Pons (tissue), 1 donor: Measurements from ENCODE around the gene CCDC38.
"Not testable (repeated sequence)": the region's sequence is repeated elsewhere in the genome, so short reads cannot be mapped to it uniquely, and the experiment has no call there.

Experiments
- DNase-seq: peaks from one replicate; pipeline ENCODE4 v3.0.0-alpha.2; 2016; ENCODE audit warnings: low spot score

The CCDC38 gene

DNA sequence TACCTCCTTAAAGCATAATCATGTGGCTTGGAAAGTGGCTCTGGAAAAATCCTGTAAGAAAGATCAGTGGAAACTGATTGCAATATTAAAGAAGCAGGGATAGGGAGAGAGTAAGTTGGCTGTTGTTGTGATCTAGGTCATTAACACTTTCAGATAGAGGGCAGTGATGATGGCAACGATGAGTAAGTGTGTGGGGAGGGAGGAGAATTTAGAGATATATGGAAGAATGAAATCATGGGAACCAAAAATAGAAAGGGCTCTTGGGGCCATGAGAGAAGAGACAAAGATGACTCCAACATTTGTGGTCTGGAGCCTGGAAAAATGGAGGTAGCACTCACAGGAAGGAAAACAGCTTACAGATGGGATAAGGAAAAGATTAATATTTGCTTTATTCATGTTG is 60.3 kb downstream of the CCDC38 start:
- DNase-seq, result no peak

DNA sequence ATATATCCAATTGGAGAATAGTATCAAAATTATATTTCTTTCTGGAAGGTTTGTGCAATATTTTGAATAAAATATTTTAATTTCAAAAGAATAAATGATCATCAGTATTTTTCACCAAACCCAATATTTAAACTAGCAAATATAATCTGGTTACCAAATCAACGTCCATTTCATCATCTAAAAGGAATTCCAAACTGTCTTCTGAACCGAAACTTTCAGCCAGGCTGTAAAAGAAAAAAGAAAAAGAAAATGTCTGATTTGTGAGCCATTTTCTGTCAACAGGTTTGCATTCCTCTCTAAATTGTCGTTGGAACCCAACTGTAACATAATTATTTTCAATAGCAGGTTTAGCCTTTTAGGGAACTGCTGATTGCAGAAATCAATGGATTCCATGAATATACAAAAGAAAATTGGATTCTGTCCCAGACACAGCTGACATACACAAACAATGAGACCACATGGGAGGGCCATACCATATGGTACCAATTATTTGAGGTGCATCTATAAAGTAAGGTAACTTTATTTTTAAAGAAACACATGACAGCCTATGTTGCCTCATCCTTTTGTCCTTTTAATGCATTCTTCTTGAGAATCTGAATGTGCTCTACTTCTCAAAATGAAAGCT is 61.0 kb downstream of the CCDC38 start:
- DNase-seq, result no peak

DNA sequence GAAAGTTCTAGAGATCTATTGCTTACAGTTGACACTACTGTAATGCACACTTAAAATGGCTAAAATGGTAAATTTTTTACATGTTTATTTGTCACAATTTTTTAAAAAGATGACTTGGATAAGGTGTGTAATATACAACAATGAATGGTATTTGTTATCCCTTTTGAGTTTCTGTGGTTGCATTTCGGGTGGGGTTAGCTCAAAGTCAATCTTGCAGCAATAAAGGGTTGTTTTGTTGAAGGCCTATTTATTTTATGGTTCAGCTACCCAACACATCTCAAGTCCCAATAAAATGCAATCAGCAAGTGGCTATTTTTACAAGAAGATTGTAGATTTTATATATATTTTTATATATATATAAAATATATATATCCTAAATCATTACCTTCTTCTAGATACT is 61.5 kb downstream of the CCDC38 start:
- DNase-seq, result no peak

DNA sequence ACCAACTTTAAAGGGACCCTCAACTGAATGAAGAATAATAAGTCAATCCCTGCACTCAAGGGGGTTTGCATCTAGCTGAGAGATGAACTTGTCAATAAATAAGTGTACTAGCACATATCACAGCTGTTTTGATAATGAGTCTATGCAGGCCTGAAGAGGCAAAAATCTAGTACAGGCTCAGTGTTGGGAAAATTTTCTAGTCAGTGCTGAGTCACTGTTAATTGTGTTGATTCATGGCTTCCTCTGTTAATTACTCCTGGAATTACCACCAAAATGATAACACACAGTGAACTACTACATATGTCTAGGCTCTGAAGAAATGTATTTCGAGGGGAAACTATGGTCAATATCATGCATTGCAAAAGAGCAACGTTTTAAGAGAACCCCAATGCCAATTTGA is 64.8 kb downstream of the CCDC38 start:
- DNase-seq, result no peak

DNA sequence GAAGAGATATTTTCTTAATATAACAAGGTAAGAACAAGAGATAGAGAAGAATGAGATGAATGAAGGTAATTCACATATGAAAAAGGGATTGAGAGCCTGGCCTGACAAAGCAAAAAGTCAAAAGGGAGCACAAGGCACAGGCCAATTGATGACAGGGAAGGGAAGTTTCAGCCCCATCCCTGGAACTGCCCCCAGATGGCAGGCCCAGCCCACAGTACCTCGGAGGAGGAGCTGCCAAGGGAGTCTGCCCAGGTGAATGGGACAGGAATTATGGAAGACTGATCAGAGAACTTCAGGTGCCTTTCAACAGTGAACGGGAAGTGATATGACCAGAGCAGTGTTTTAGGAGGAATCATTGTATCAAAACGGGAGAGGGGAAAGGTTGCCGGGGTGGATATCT is 68.0 kb downstream of the CCDC38 start:
- no peak for DNase-seq

DNA sequence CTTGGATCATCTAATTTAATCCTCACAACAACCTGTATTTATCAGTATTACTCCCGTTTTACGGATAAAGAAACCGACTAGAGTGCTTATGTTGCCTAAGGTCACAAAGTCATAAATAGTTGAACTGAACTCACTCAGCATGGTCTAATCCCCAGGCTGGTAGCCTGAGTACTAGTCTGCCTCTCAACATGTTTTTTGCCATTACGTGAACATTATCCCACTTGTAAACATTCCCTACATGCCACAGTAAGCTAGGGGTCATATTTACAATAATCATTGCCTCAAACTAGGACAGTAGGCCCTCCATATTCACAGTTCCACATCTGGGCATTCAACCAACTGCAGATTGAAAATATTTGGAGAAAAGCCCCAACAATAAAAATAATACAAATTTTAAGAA is 71.5 kb downstream of the CCDC38 start:
- DNase-seq, result no peak

DNA sequence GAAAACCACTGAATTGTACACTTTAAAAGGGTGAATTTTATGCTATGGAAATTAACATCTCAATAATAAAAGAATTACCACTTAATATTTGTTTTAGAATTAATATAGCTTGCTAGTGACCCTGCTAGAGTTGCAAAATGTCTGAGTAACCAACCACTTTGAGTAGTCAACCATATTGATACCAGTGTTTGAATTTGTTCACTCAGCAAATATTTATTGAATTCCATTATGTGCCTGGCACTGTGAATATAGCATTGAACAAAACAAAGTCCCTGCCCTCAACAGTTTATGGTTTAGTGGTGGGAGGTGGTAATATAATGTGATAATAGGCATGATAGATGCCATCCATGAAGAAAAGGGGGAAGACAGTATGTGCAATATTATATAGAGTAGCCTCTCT is 79.1 kb downstream of the CCDC38 start:
- DNase-seq, result no peak

DNA sequence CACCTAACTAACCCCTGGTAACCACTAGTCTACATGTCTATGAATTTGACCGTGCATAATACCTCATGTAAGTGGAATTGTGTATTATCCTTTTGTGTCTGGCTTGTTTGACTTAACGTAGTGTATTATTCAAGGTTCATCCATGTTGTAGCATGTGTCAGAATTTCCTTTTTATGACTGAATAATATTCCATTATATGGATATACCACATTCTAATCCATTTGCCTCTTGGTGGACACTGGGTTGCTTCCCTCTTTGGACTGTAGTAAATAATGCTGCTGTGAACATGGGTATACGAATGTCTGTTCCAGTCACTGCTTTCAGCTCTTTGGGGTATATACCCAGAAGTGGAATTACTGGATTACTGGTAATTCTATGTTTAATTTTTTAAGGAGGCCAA is 80.4 kb downstream of the CCDC38 start:
- DNase-seq, result no peak

DNA sequence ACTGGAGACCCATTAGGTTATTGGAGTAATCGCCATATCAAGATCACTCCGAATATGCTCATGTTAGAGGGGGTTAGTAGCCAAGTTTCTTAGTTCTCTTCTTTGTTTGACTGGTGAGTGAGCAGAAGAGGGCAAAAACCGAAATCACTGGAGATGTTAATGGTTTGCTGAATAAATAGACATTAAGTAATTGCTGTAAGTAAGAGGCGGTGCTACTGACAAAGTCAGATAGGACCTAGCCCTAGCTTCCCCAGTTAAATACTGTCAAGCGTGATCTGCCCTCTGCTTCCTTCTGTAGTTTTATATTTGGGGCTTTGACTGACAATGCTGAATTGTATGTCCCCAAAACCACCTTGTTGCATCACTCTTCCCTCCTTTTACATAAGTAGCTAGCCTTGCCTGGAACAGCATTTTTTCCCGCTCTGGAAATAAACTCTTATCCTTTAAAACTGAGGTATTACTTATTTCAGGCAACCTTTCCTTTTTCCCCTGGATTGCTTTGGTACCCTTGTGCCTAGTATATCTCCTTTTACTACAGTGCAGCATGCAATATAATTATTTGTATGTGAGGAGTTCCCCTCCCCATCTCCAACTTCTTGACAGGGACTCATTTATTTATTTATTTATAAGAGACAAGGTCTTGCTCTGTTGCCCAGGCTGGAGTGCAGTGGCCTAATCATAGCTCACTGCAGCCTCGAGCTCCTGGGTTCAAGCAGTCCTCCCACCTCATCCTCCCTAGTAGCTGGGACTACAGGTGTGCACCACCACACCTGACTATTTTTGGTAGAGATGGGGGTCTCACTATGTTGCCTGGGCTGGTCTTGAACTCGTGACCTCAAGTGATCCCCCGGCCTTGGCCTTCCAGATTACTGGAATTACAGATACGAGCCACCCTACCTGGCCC is 82.2 kb downstream of the CCDC38 start:
- no peak for DNase-seq

DNA sequence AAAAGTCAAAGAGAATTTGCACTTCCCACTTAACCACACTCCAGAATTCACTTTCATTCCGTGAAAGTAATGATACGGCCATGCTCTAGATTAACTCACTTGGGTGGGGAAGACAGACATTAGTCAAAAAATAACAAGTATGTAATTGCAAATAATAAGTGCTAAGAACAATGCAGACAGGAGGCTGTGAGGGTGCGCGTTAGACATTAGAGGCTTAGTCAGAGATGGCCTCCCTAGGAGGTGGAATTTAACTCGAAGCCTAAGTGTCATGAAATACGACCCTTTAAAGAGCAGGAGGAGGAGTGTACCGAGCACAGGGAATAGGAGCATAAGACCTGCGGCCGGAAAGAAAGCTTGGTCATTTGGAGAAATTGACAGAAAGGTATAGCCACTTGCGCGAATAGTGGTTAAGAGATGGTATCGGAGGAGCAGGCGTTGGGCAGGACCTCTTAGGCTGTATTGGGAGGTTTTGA is 83.0 kb downstream of the CCDC38 start:
- peak; percentile 17 for DNase-seq

DNA sequence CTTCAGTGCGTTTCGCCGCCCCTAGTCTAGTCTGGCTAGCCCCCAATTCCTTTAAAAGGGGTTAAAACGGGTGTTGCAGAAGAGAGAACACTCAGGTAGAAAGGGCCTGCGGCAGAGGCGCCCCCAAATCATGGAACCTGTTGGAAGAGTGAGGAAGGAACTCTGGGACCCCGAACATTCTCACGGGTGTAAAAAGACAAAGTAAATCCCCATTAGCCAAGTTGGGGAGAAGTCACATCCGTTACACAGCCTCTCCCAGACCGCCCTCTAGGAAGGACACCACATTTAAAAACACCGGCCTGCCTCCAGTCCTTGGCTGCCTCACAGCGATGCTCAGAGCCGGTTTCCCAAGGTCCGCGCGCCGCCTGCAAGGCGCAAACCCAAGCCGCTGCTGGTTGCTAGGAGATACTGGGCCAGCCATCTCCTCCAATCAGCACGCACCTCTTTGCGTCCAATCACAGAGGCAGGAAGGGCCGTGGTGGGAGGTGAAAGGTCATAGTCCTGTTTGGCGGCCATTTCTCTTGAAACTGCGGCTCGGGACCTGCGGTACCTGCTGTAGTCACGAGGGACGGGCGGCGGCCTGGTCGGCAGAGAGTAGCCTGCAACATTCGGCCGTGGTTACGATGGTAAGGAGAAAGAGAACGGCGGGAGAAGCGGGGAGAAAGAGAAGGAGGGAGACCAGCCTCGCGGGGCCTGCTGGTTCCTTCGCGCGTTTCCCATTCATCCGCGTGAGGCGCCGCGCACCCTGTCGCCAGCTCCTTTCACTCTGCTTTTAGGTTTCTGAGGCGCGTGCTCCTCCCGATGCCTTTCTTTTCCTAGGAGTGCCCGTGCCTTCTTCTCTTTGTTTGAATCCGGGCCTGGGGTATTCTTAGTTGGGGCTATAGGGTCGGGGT is 83.7 kb downstream of the CCDC38 start, which contains the start of gene SNRPF:
TSS of gene SNRPF (plus strand) at position 502 of the 893 bp plus-strand sequence. CDS start at position 624, 122 bp downstream.
- DNase-seq, result peak; percentile 97

DNA sequence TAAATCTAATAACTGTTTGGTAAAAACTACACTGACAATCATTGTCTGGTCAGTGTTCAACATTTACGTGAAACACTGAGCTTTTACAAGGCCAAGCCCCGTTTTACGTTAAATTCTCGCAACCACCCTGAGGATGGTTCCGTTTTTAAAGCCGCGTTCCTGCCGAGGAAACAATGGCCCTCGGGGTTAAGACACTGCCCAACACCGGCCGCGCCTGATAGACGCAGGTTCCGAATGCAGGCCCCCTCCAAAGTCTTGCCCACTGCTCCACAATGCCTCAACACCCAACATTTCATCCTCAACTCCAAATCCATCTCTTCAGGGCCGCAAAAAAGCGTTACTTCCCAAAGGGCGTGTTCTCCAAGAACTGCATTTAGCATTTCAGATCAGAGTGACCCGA is 84.6 kb downstream of the CCDC38 start:
- DNase-seq, result no peak

DNA sequence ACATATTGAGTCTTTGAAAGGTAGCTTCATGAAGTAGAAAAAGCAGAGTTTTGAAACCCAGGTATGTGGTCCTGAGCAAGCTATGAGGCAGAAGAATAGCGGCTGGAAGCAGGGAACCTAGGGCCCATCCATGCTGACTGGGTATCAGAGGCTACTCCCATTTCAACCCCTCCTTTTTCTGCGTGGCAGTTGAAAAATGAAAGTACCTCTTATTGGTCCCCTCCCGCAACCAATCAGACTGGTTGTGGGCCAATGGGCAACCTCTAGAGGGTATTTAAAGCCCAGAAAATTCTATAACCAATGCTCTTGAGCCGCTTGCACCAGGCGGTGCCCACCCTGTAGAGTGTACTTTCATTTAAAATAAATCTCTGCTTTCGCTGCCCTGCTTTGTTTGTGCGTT is 85.3 kb downstream of the CCDC38 start:
- no peak for DNase-seq

DNA sequence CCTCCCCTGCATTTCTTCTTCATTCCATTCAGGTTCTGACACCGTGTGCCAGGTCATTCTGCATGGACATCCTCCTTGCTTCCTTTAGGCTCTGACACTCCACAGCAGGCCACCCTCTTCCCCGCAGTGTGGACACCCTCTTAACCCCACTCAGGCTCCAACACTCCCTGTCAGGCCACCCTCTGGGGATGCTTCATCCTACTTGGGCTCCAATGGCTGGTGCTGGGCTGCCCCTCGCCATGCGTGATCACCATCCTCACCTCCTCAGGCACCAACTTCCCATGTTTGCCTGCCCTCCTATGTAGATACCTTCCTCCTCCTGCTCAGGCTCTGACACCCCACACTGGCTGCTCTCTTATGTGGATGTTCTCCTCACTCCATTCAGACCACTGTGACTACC is 90.3 kb downstream of the CCDC38 start:
- no peak for DNase-seq

DNA sequence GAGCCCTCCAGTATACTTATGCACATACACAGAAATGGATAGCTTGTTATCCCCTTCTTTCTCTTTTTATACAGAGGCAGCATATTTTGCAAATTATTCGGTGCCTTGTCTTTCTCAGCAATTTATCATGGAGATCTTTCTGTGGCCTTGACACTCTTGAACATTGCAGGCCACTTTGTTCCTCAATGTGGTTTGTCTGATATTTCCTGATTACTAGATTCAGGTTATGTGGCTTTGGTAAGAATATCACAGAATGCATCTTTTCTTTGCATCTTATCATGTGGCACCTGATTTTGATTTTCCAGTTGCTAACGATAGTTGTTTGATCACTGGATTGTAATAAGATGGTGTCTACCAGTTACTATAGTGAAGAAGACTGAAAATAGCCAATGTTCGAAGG is 90.8 kb downstream of the CCDC38 start:
- DNase-seq, result no peak

DNA sequence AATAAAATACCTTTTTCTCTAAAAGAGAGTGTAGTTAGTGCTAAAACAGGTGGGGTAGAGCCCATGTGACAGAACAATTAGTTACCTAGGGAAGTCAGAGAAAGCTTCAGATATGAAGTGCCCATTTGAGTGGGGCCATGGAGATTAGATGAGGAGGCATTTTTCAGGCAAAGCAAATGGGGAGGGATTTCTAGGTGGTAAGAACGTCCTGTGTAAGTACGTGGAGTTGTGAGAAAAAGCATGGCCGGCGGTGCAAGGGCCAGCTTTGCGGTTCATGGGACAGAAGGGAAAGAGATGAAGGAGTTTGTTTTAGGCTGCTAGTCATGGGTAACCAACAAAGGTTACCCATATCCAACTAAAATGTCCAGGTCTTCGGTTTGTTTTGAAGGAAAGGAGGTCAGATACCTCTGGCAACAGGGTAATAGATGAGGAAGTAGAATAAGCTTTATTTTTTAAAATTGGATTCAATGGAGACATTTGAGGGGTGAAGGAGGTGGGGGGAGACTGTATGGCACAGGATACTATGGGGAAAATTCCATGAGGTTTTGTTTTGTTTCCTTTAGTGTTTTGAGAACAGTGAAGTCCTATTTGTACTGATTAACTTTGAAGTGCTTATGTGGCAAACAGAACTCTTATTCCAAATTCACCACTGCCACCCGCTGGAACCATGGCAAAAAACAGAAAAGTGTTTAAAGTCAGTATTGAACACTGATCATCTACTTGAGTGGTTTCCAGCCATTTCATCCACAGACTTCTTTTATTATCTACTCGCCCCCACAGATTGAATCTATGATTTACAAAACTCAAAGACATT is 93.6 kb downstream of the CCDC38 start:
- DNase-seq, result peak; percentile 15

DNA sequence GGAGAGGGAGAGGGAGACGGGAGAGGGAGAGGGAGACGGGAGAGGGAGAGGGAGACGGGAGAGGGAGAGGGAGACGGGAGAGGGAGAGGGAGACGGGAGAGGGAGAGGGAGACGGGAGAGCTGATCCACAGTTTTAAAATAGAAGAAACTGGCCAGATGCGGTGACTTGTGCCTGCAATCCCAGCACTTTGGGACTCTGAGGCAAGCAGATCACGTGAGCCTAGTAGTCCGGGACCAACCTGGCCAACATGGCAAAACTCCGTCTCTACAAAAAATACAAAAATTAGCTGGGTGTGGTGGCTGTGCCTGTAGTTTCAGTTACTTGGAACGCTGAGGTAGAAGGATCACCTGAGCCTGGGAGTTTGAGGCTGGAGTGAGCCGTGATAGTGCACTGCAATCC is 100.0 kb downstream of the CCDC38 start:
- not testable (repeated sequence) for DNase-seq

DNA sequence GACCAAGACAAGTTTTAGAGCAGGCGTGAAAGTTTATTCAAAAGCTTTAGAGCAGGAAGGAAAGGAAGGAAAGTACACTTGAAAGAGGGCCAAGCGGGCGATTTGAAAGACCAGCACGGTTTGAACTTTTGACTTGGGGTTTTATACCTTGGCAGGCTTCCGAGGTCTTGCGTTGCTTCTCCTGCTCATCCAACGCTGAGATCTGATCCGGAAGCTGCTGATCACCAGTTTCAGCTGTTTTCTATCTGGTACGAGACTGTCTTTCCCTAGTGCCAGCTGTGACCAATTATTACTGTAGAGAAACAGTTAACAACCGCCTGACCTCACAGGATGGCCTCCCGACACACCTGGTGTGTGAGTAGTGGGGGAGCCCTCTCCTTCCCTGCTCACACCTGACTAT is 104.3 kb downstream of the CCDC38 start:
- no peak for DNase-seq

DNA sequence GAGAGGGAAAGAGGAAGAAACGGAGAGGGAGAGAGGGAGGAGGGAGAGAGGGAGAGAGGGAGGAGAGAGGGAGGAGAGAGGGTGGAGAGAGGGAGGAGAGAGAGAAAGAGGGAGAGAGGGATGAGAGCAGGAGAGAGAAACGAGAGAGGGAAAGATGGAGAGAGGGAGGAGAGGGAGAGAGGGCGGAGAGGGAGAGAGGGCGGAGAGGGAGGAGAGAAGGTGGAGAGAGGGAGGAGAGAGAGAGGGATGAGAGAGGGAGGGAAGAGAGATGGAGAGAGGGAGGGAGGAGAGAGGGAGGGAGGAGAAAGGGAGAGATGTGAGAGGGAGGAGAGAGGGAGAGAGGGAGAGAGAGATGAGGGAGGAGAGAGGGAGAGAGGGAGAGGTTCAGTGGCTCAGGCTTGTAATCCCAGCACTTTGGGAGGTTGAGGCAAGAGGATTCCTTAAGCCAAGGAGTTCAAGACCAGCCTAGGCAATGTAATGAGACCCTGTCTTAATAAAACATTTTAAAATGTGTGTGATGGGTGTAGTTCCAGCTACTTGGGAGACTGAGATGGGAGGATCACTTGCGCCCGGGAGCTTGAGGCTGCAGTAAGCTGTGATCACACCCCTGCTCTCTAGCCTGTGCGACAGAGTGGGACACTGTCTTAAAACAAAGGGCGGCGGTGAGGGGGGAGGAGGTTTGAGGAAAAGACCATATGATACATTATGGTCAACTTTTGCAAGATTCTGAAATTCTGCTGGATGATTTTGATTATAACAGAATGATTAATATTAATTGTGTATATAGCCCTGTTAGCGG is 105.0 kb downstream of the CCDC38 start:
- no peak for DNase-seq

DNA sequence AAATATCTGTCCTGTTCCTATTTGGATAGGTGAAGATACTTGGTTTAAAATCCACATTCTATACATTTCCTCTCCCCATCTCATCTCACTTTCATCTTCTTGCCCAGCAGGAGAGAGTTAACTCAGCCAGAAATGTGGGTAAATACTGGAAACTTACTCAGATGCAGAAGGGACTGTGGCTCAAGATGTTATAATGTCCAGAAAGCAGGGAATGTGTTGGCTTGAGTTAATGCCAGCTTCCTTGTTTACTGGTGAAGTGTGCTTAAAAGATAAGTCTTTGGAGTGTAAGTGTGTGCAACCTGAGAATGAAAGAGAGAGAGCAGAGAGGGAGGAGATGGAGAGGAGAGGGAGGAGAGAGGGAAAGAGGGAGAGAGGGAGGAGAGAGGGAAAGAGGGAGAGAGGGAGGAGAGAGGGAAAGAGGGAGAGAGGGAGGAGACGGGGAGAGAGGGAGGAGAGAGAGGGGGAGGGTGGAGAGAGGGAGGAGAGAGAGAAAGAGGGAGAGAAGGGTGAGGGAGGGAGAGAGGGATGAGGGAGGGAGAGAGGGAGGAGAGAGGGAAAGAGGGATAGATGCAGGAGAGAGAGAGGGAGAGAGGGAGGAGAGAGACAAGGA is 105.7 kb downstream of the CCDC38 start:
- no peak for DNase-seq
